Osteoblast (primary cell): ENCODE measurements around the gene VIPR1. TPM values are rescaled to one million over a fixed set of nuclear protein-coding genes. Genes with fewer than 3 reads are reported as not detected.

ENCODE experiments used
- DNase-seq: peaks from one replicate; pipeline ENCODE4 v3.0.0; 2011; ENCODE audit warnings: low spot score, mixed read lengths; ENCODE audit not compliant: insufficient read length; ENCODE audit errors: missing footprints
- H2AFZ ChIP-seq: 2 replicates; pipeline ENCODE4 v1.6.0; 2011; ENCODE audit warnings: mild to moderate bottlenecking, low read length
- H3K27ac ChIP-seq: 2 replicates; pipeline ENCODE4 v1.5.1; 2011; ENCODE audit warnings: mild to moderate bottlenecking, low read depth, low read length, moderate library complexity
- H3K27me3 ChIP-seq: 2 replicates; pipeline ENCODE4 v1.6.0; 2012; ENCODE audit warnings: mild to moderate bottlenecking, control low read depth, inconsistent platforms, low read length, moderate library complexity; ENCODE audit not compliant: insufficient read depth
- H3K36me3 ChIP-seq: 2 replicates; pipeline ENCODE4 v1.5.1; 2011; ENCODE audit warnings: mild to moderate bottlenecking, low read length, control low read depth, moderate library complexity; ENCODE audit not compliant: insufficient read depth
- H3K4me1 ChIP-seq: 2 replicates; pipeline ENCODE4 v1.5.1; 2011; ENCODE audit warnings: mild to moderate bottlenecking, low read length, control low read depth, moderate library complexity; ENCODE audit not compliant: insufficient read depth
- H3K4me2 ChIP-seq: 2 replicates; pipeline ENCODE4 v1.6.0; 2011; ENCODE audit warnings: mild to moderate bottlenecking, low read length; ENCODE audit not compliant: insufficient read depth
- H3K4me3 ChIP-seq: fragments of 200-600 bp; sonication (generic); 3 replicates; pipeline ENCODE4 v1.5.1; 2012; ENCODE audit warnings: mild to moderate bottlenecking, low read length, inconsistent platforms; ENCODE audit not compliant: insufficient read depth
- H3K79me2 ChIP-seq: 2 replicates; pipeline ENCODE4 v1.6.0; 2012; ENCODE audit warnings: mild to moderate bottlenecking, low read length, control low read depth, inconsistent platforms; ENCODE audit not compliant: insufficient read depth
- H3K9me3 ChIP-seq: 2 replicates; pipeline ENCODE4 v1.5.1; 2011; ENCODE audit warnings: low read depth, low read length, control low read depth
- H4K20me1 ChIP-seq: 2 replicates; pipeline ENCODE4 v1.6.0; 2012; ENCODE audit warnings: mild to moderate bottlenecking, low read length, control low read depth; ENCODE audit not compliant: insufficient read depth
- total RNA-seq: library from RNA; depleted of rRNA; stranded (reverse); fragments of >200 nt; gene quantifications from 2 replicates; pipeline ENCODE4 v1.2.3, GENCODE V29; 2012
- TF ChIP-seq, protein P1 (sequence below): IDR thresholded peaks from 2 replicates; pipeline ENCODE4 v1.5.1; 2011; ENCODE audit warnings: mild to moderate bottlenecking, low read depth, low read length, moderate library complexity; ENCODE audit errors: extremely low read depth

VIPR1 gene
- total RNA-seq, 1 donor: not detected

GRCh38 chr3:42557854-42558253 lies 55.4 kb downstream of the VIPR1 start:
- no peak for DNase-seq
- no peak overlapping the region for H3K4me3 ChIP-seq
- no peaks in the 10 kb centered on the region for H3K27me3 ChIP-seq
- no peak overlapping the region for H3K27ac ChIP-seq
- H2AFZ ChIP-seq: no peak overlapping the region
- H3K36me3 ChIP-seq: peaks cover 37% of the 10 kb centered on the region
- TF ChIP-seq, protein P1, sequence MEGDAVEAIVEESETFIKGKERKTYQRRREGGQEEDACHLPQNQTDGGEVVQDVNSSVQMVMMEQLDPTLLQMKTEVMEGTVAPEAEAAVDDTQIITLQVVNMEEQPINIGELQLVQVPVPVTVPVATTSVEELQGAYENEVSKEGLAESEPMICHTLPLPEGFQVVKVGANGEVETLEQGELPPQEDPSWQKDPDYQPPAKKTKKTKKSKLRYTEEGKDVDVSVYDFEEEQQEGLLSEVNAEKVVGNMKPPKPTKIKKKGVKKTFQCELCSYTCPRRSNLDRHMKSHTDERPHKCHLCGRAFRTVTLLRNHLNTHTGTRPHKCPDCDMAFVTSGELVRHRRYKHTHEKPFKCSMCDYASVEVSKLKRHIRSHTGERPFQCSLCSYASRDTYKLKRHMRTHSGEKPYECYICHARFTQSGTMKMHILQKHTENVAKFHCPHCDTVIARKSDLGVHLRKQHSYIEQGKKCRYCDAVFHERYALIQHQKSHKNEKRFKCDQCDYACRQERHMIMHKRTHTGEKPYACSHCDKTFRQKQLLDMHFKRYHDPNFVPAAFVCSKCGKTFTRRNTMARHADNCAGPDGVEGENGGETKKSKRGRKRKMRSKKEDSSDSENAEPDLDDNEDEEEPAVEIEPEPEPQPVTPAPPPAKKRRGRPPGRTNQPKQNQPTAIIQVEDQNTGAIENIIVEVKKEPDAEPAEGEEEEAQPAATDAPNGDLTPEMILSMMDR: no peak
- no peaks in the 10 kb centered on the region for H4K20me1 ChIP-seq
- no peaks in the 10 kb centered on the region for H3K79me2 ChIP-seq
- no peaks in the 10 kb centered on the region for H3K4me1 ChIP-seq
- H3K9me3 ChIP-seq: no peaks in the 10 kb centered on the region
- no peak overlapping the region for H3K4me2 ChIP-seq

DNA sequence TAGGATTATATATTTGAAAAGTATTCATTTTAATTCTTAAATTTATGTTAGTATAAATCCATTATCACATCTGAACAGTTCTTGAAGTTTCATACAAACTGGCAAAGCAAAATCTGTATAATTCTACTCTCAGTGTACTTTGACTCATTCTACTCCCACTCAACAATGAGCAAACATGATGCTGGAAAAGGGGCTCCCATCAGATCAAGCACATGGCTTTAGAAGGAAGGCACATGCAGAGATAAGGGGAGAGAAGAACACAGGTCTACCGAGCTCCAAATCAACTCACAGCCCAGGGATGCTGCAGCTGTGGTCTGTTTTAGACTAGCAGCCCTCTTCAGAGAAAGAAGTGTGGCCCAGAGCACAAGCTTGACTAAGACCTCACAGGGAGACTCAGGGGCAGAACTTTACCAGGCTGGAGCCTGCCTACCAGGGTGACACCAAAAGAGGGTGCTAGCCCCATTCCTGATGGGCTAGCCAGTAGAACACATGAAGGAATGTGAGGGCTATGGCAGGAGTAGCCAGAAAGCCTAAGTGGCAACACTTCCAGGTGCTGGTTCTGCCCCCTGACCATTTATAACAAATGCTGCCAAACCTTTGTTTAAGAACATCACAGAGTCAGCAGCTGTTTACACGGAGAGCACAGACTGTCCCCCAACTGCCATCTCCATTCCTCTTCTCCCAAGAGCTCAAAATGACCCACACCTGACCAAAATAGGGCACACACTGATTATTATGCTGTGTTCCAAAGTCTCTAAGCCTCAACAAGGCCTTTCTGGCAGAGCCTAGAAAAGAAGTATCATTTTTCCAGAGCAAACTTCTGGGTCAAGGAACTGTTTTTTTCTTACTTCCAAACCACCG lies 59.8 kb downstream of the VIPR1 start:
- Histone ChIP-seq H3K36me3 (peaks cover 38% of the 10 kb centered on the region), H3K9me3 (no peaks in the 10 kb centered on the region), H3K27ac (no peak overlapping the region)

GRCh38 chr3:42569593-42570142 lies 67.2 kb downstream of the VIPR1 start:
- peaks cover 56% of the 10 kb centered on the region for H3K79me2 ChIP-seq

More for the DNA sequence above, 59.8 kb downstream of the VIPR1 start:
- Histone ChIP-seq H2AFZ (no peak overlapping the region), H3K4me3 (no peak overlapping the region), H3K4me2 (no peak overlapping the region), H4K20me1 (no peaks in the 10 kb centered on the region), H3K4me1 (no peaks in the 10 kb centered on the region), H3K79me2 (peaks cover 3% of the 10 kb centered on the region), H3K27me3 (no peaks in the 10 kb centered on the region)
- TF ChIP-seq, protein P1: peak; percentile 10
- peak; percentile 75 for DNase-seq

More at GRCh38 chr3:42569593-42570142, 67.2 kb downstream of the VIPR1 start:
- Histone ChIP-seq H3K9me3 (no peaks in the 10 kb centered on the region), H4K20me1 (peaks cover 14% of the 10 kb centered on the region), H3K27ac (no peak overlapping the region), H3K27me3 (no peaks in the 10 kb centered on the region), H2AFZ (no peak overlapping the region), H3K4me2 (no peak overlapping the region), H3K4me1 (no peaks in the 10 kb centered on the region), H3K36me3 (peaks cover 28% of the 10 kb centered on the region), H3K4me3 (no peak overlapping the region)
- DNase-seq: no peak
- TF ChIP-seq, protein P1: no peak
